H1 (cell line): Measurements from ENCODE around the gene ZNF541. TPM values are rescaled to one million over a fixed set of nuclear protein-coding genes. Genes with fewer than 3 reads are reported as not detected.

Experiments used
- CTCF ChIA-PET: fragments of 300-600 bp; sonication (Branson Sonifier 250); formaldehyde crosslinking; loops from one replicate; lab custom pipeline; 2021; ENCODE audit not compliant: partially characterized antibody; lab: Charles Lee
- POLR2A ChIA-PET: fragments of 300-600 bp; sonication (Branson Sonifier 250); formaldehyde crosslinking; loops from one replicate; lab custom pipeline; 2021; ENCODE audit warnings: inconsistent platforms; ENCODE audit not compliant: partially characterized antibody; lab: Charles Lee
- DNase-seq, 2 experiments: peaks; one replicate each; pipeline versions ENCODE4 v3.0.0 to v3.0.0-alpha.2; 2010 to 2022; ENCODE audit warnings: low spot score in 2 of 2, low read depth in 1 of 2, mixed read lengths in 1 of 2
- FAIRE-seq: peaks from 2 replicates; lab custom pipeline; 2011; peaks lifted over from hg19 to GRCh38; lab: Jason Lieb, UNC
- H2AFZ ChIP-seq: 2 replicates; pipeline ENCODE4 v1.8.1; 2012; ENCODE audit warnings: low read length, inconsistent platforms
- H2AK5ac ChIP-seq: 2 replicates; pipeline ENCODE4 v1.6.1; 2013; ENCODE audit warnings: low read depth, low read length
- H2BK120ac ChIP-seq: replicated peaks from 2 replicates; pipeline ENCODE3; 2013; ENCODE audit warnings: low read depth, low read length, inconsistent platforms
- H2BK12ac ChIP-seq: 2 replicates; pipeline ENCODE4 v1.6.1; 2013; ENCODE audit warnings: low read depth, low read length
- H2BK15ac ChIP-seq: 2 replicates; pipeline ENCODE4 v1.6.1; 2013; ENCODE audit warnings: low read length
- H2BK20ac ChIP-seq: 2 replicates; pipeline ENCODE4 v1.6.1; 2013; ENCODE audit warnings: low read length
- H2BK5ac ChIP-seq: 2 replicates; pipeline ENCODE4 v1.6.1; 2013; ENCODE audit warnings: low read depth, low read length
- H3K14ac ChIP-seq: 2 replicates; pipeline ENCODE4 v1.6.1; 2013; ENCODE audit warnings: inconsistent platforms; ENCODE audit not compliant: insufficient read length
- H3K18ac ChIP-seq: 2 replicates; pipeline ENCODE4 v1.6.1; 2013; ENCODE audit warnings: low read length; ENCODE audit errors: extremely low read depth
- H3K23ac ChIP-seq: 2 replicates; pipeline ENCODE4 v1.6.1; 2013; ENCODE audit warnings: inconsistent platforms; ENCODE audit not compliant: insufficient read length
- H3K23me2 ChIP-seq: 2 replicates; pipeline ENCODE4 v1.6.1; 2013; ENCODE audit warnings: low read depth, low read length
- H3K27ac ChIP-seq: 2 replicates; pipeline ENCODE4 v1.6.1; 2011; ENCODE audit warnings: low read depth, low read length, inconsistent platforms
- H3K27me3 ChIP-seq, 4 experiments: replicated peaks in 1 of 4; 1 replicate in 1 of 4; 2 replicates in 3 of 4; pipeline versions ENCODE4 v1.6.1 to v1.8.1; 2011 to 2013; ENCODE audit warnings: low read length in 3 of 4, mild to moderate bottlenecking in 3 of 4, inconsistent platforms in 2 of 4, mixed read lengths in 2 of 4, moderate library complexity in 1 of 4; ENCODE audit not compliant: control insufficient read depth in 3 of 4, insufficient read depth in 3 of 4; ENCODE audit errors: extremely low read depth in 1 of 4
- H3K36me3 ChIP-seq, 4 experiments: 2 replicates each; pipeline versions ENCODE4 v1.6.1 to v1.8.1; 2011 to 2013; ENCODE audit warnings: mild to moderate bottlenecking in 4 of 4, low read length in 3 of 4, moderate library complexity in 2 of 4, control low read depth in 1 of 4, inconsistent platforms in 1 of 4; ENCODE audit not compliant: insufficient read depth in 4 of 4, control insufficient read depth in 2 of 4
- H3K4ac ChIP-seq: replicated peaks from 2 replicates; pipeline ENCODE3; 2013; ENCODE audit warnings: low read length, low read depth, mixed read lengths, inconsistent platforms; ENCODE audit not compliant: insufficient read length
- H3K4me1 ChIP-seq, 4 experiments: replicated peaks in 1 of 4; 1 replicate in 1 of 4; 2 replicates in 3 of 4; pipeline versions ENCODE4 v1.6.1 to v1.8.1; 2011 to 2013; ENCODE audit warnings: low read length in 3 of 4, inconsistent platforms in 2 of 4, mixed read lengths in 1 of 4; ENCODE audit not compliant: insufficient read depth in 4 of 4, control insufficient read depth in 3 of 4
- H3K4me2 ChIP-seq, 2 experiments: 2 replicates each; pipeline versions ENCODE4 v1.6.1 to v1.8.1; 2011 to 2013; ENCODE audit warnings: low read depth in 2 of 2, low read length in 2 of 2, control low read depth in 1 of 2, inconsistent platforms in 1 of 2, mild to moderate bottlenecking in 1 of 2; ENCODE audit not compliant: insufficient read depth in 1 of 2
- H3K4me3 ChIP-seq, 4 experiments: fragments of 200-600, 300-600 bp in 1 of 4; sonication (generic), shearing (Covaris generic), sonication (Bioruptor Twin) in 1 of 4; 2 replicates each; pipeline versions ENCODE4 v1.5.1 to v1.8.1; 2011 to 2016; ENCODE audit warnings: low read length in 4 of 4, low read depth in 3 of 4, control low read depth in 2 of 4, inconsistent platforms in 2 of 4, mild to moderate bottlenecking in 2 of 4, mixed read lengths in 1 of 4, moderate library complexity in 1 of 4; ENCODE audit not compliant: insufficient read depth in 2 of 4; ENCODE audit errors: extremely low read depth in 1 of 4
- H3K56ac ChIP-seq: replicated peaks from 2 replicates; pipeline ENCODE3; 2013; ENCODE audit warnings: low read depth, mild to moderate bottlenecking, mixed read lengths, low read length, inconsistent platforms; ENCODE audit not compliant: insufficient read length
- H3K79me1 ChIP-seq: 2 replicates; pipeline ENCODE4 v1.6.1; 2013; ENCODE audit warnings: low read depth, low read length, control low read depth
- H3K79me2 ChIP-seq, 2 experiments: 2 replicates each; pipeline versions ENCODE4 v1.6.1 to v1.8.1; 2012 to 2013; ENCODE audit warnings: low read length in 2 of 2, mild to moderate bottlenecking in 2 of 2, inconsistent platforms in 1 of 2; ENCODE audit not compliant: insufficient read depth in 2 of 2, control insufficient read depth in 1 of 2
- H3K9ac ChIP-seq, 4 experiments: replicated peaks in 1 of 4; 1 replicate in 1 of 4; 2 replicates in 3 of 4; pipeline versions ENCODE4 v1.6.1 to v1.8.1; 2011 to 2013; ENCODE audit warnings: low read depth in 3 of 4, low read length in 3 of 4, control low read depth in 2 of 4, mild to moderate bottlenecking in 2 of 4, moderate library complexity in 2 of 4, inconsistent platforms in 1 of 4; ENCODE audit errors: extremely low read depth in 1 of 4
- H3K9me3 ChIP-seq, 2 experiments: 2 replicates each; pipeline versions ENCODE4 v1.6.1 to v1.8.1; 2012 to 2013; ENCODE audit warnings: mild to moderate bottlenecking in 2 of 2, moderate library complexity in 2 of 2, control low read depth in 1 of 2, inconsistent platforms in 1 of 2, low read depth in 1 of 2, low read length in 1 of 2, mixed read lengths in 1 of 2; ENCODE audit not compliant: insufficient read depth in 2 of 2
- H4K20me1 ChIP-seq, 2 experiments: replicated peaks in 1 of 2; 2 replicates each; pipeline versions ENCODE3 to v1.8.1; 2011 to 2013; ENCODE audit warnings: inconsistent platforms in 2 of 2, low read length in 2 of 2, mild to moderate bottlenecking in 1 of 2; ENCODE audit not compliant: insufficient read depth in 2 of 2, control insufficient read depth in 1 of 2
- H4K5ac ChIP-seq: 2 replicates; pipeline ENCODE4 v1.6.1; 2013; ENCODE audit warnings: low read length, low read depth, mixed read lengths, inconsistent platforms; ENCODE audit not compliant: insufficient read length
- H4K8ac ChIP-seq: 2 replicates; pipeline ENCODE4 v1.8.0; 2013; ENCODE audit warnings: mild to moderate bottlenecking, moderate library complexity, low read length, inconsistent platforms; ENCODE audit not compliant: insufficient read depth; ENCODE audit errors: extremely low read depth
- H4K91ac ChIP-seq: replicated peaks from 2 replicates; pipeline ENCODE3; 2013; ENCODE audit warnings: low read length, mixed read lengths, inconsistent platforms; ENCODE audit not compliant: insufficient read length
- ATF2 ChIP-seq: IDR thresholded peaks from 2 replicates; pipeline ENCODE4 v1.6.1; 2012; ENCODE audit warnings: low read length, inconsistent platforms
- POLR2AphosphoS5 ChIP-seq: IDR thresholded peaks from 2 replicates; pipeline ENCODE4 v1.6.1; 2011; ENCODE audit warnings: low read depth, low read length
- TAF1 ChIP-seq: IDR thresholded peaks from 2 replicates; pipeline ENCODE4 v1.6.1; 2011; ENCODE audit warnings: mild to moderate bottlenecking, low read depth, low read length
- WGBS, 2 experiments: shearing (Covaris generic) in 1 of 2; methylation state at CpG; one replicate each; pipeline versions ENCODE4 v1.1.6 to v1.1.7; 2013 to 2015; ENCODE audit warnings: low lambda C conversion rate in 2 of 2, mixed read lengths in 2 of 2, inconsistent platforms in 1 of 2, low coverage in 1 of 2, missing lambda C conversion rate in 1 of 2; ENCODE audit not compliant: insufficient replicate concordance in 2 of 2, insufficient coverage in 1 of 2, insufficient read length in 1 of 2; ENCODE audit errors: extremely low coverage in 1 of 2, missing lambda C conversion rate in 1 of 2; 5-methylcytosine and 5-hydroxymethylcytosine counted together
- polyA plus RNA-seq, 7 experiments: library from polyadenylated mRNA; depleted of rRNA in 3 of 7; stranded (reverse) in 5 of 7; unstranded in 2 of 7; fragments of >200 nt in 5 of 7; fragments of 200-250 nt in 2 of 7; gene quantifications; 1 replicate in 5 of 7; 2 replicates in 1 of 7; 4 replicates in 1 of 7; pipeline versions ENCODE4 v1.2.1 to v1.2.3, GENCODE V29; 2011 to 2013; ENCODE audit warnings: missing spikeins in 2 of 7, mixed read lengths in 2 of 7
- total RNA-seq: library from RNA; stranded (reverse); fragmentation: NEBNext Ultra II Directional; extraction: Animal tissue kit (Norgen Biotek cat#: 25700); gene quantifications from 2 replicates; pipeline ENCODE4 v1.2.1, GENCODE V29; 2021

The ZNF541 gene
- total and polyA plus RNA-seq, 2 of the 8 experiments (the other 6 are each of a cell fraction or from before 2014, with no cell fraction given): 0.05 TPM; not detected in 1

GRCh38 chr19:47615230-47615629 lies 42.3 kb upstream of the ZNF541 start:
- Histone ChIP-seq H2BK120ac (no peak overlapping the region), H3K18ac (peak overlapping the region; percentile 68), H2AFZ (no peak overlapping the region), H3K23ac (no peak overlapping the region), H4K5ac (no peak overlapping the region), H4K20me1 (peaks cover 8 to 22% of the 10 kb centered on the region in 2 experiments), H2BK12ac (peak overlapping the region; percentile 92; the same call in 1 of the 2 replicates), H4K8ac (no peak overlapping the region), H2BK5ac (peak overlapping the region; percentile 77), H4K91ac (no peak overlapping the region), H3K79me1 (peaks cover 26% of the 10 kb centered on the region), H3K56ac (no peak overlapping the region), H3K23me2 (peaks cover 3% of the 10 kb centered on the region; the same call in 1 of the 2 replicates), H3K4me2 (no peak overlapping the region), H3K4me3 (no peak overlapping the region), H3K4ac (no peak overlapping the region), H3K27me3 (no peaks in the 10 kb centered on the region), H3K27ac (no peak overlapping the region), H3K14ac (no peak overlapping the region), H3K9ac (no peak overlapping the region), H3K9me3 (no peaks in the 10 kb centered on the region), H3K4me1 (peaks cover 24 to 57% (median 40%) of the 10 kb centered on the region in 4 experiments), H3K36me3 (no peaks in the 10 kb centered on the region; a peak in 1 of 8 replicates), H2BK15ac (0 out of 2 replicates have a peak overlapping the region, but pooled peaks have one; percentile 29), H2BK20ac (0 out of 2 replicates have a peak overlapping the region, but pooled peaks have one; percentile 80), H3K79me2 (peaks cover 41 to 94% of the 10 kb centered on the region in 2 experiments), H2AK5ac (peak overlapping the region; percentile 29; the same call in 1 of the 2 replicates)
- FAIRE-seq (no peak), DNase-seq (no peak)
- POLR2A ChIA-PET: interaction anchor here (5.8 to 6.1 kb wide), 2 partner anchors 8 to 15 kb away, joined by 57 to 59 read pairs; no protein-coding TSS in a partner anchor
- CTCF ChIA-PET: no interaction called here
- WGBS, 2 experiments: 92% methylated on average over 7 of the region's 7 CpGs; no CpG with 5 or more reads in 1 of the 2 experiments
- TF ChIP-seq TAF1 (no peak), ATF2 (no peak), POLR2AphosphoS5 (no peak)
